HEK293T (cell line): ENCODE data around the gene ELMOD1.

Experiments
- CTCF ChIA-PET: fragments of 350-600 bp; formaldehyde crosslinking; extraction: SDS; loops from one replicate; lab custom pipeline; 2021; ENCODE audit warnings: antibody characterized with exemption, inconsistent platforms; lab: Yijun Ruan, JAX
- POLR2A ChIA-PET: fragments of 350-600 bp; formaldehyde crosslinking; extraction: SDS; loops from one replicate; lab custom pipeline; 2020; ENCODE audit warnings: antibody characterized with exemption, inconsistent platforms; lab: Yijun Ruan, JAX
- DNase-seq: peaks from one replicate; pipeline ENCODE4 v3.0.0; 2012; ENCODE audit warnings: mixed read lengths; ENCODE audit errors: extremely low spot score
- ARNT ChIP-seq: fragments of 450-650 bp; IDR thresholded peaks from 2 replicates; pipeline ENCODE4 v1.6.1; 2017; ENCODE audit warnings: mild to moderate bottlenecking
- BHLHE40 ChIP-seq: fragments of 450-650 bp; IDR thresholded peaks from 2 replicates; pipeline ENCODE4 v1.6.1; 2016; ENCODE audit warnings: mild to moderate bottlenecking, moderate library complexity, borderline replicate concordance
- CTBP1 ChIP-seq: fragments of 450-650 bp; IDR thresholded peaks from 2 replicates; pipeline ENCODE4 v1.6.1; 2016; ENCODE audit warnings: borderline replicate concordance
- ELF4 ChIP-seq: fragments of 450-650 bp; IDR thresholded peaks from 2 replicates; pipeline ENCODE4 v1.6.1; 2017; ENCODE audit warnings: antibody characterized with exemption
- FOXA1 ChIP-seq: fragments of 450-650 bp; IDR thresholded peaks from 2 replicates; pipeline ENCODE4 v1.6.1; 2016; ENCODE audit warnings: mild to moderate bottlenecking
- FOXK2 ChIP-seq: fragments of 450-650 bp; IDR thresholded peaks from 2 replicates; pipeline ENCODE4 v1.6.1; 2016; ENCODE audit warnings: mild to moderate bottlenecking
- FOXM1 ChIP-seq: fragments of 450-650 bp; IDR thresholded peaks from 2 replicates; pipeline ENCODE4 v1.6.1; 2017; ENCODE audit warnings: mild to moderate bottlenecking, borderline replicate concordance
- HDGF ChIP-seq: fragments of 450-650 bp; IDR thresholded peaks from 2 replicates; pipeline ENCODE4 v1.6.1; 2017; ENCODE audit warnings: antibody characterized with exemption, borderline replicate concordance
- L3MBTL2 ChIP-seq: fragments of 450-650 bp; conservative IDR thresholded peaks from 2 replicates; pipeline ENCODE4 v1.6.1; 2016; ENCODE audit warnings: mild to moderate bottlenecking
- LEF1 ChIP-seq: fragments of 450-650 bp; IDR thresholded peaks from 2 replicates; pipeline ENCODE4 v1.6.1; 2017; ENCODE audit warnings: mild to moderate bottlenecking, borderline replicate concordance
- NFRKB ChIP-seq: fragments of 450-650 bp; IDR thresholded peaks from 2 replicates; pipeline ENCODE4 v1.6.1; 2016; ENCODE audit warnings: mild to moderate bottlenecking, moderate library complexity
- SP1 ChIP-seq: fragments of 450-650 bp; IDR thresholded peaks from 2 replicates; pipeline ENCODE4 v1.6.1; 2017
- SUZ12 ChIP-seq: fragments of 450-650 bp; IDR thresholded peaks from 2 replicates; pipeline ENCODE4 v1.6.1; 2016; ENCODE audit warnings: mild to moderate bottlenecking
- TARDBP ChIP-seq: fragments of 450-650 bp; IDR thresholded peaks from 2 replicates; pipeline ENCODE4 v1.6.1; 2016
- ZNF384 ChIP-seq: fragments of 450-650 bp; IDR thresholded peaks from 2 replicates; pipeline ENCODE4 v1.6.1; 2016
- TF ChIP-seq, protein P1 (sequence below): fragments of 450-650 bp; IDR thresholded peaks from 2 replicates; pipeline ENCODE4 v1.6.1; 2016

The ELMOD1 gene

DNA sequence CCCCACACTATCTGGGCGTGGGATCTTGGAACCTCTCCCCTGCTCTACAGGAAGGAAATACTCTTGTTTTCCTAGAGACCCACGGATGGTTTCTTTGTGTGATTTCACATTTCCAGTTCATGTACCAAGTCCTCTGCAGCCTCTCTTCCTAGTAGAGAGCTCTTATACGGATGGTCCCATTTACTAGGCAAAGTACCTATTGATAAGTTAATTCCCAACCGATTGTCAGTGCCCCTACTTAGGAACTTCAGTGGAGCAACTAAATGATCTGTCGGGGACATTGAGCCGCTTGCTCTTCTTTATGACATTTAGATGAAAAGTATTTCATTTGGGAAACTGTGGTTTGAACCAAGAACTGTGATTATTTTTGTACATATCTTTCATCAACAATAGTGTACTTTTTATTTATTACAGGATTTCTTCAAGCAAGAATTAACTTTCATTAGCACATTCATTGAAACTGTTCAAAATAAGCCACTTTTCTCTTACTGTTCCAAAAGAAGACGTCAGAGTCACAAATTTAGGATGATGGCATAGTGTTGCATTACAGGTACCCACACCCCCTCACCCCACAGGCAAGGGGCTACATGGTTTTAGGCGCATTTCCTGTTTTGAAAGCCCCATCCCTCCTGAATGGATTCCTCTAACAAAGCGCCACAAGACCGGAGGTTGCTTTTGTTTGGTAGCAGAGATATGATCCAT, 34.2 kb downstream of the ELMOD1 start:
- POLR2A ChIA-PET: no interaction called here
- CTCF ChIA-PET: no interaction called here
- DNase-seq: no peak
- TF ChIP-seq L3MBTL2 (no peak), SUZ12 (no peak), BHLHE40 (no peak), ELF4 (no peak), CTBP1 (no peak), TARDBP (no peak), LEF1 (no peak)
- TF ChIP-seq, protein P1, sequence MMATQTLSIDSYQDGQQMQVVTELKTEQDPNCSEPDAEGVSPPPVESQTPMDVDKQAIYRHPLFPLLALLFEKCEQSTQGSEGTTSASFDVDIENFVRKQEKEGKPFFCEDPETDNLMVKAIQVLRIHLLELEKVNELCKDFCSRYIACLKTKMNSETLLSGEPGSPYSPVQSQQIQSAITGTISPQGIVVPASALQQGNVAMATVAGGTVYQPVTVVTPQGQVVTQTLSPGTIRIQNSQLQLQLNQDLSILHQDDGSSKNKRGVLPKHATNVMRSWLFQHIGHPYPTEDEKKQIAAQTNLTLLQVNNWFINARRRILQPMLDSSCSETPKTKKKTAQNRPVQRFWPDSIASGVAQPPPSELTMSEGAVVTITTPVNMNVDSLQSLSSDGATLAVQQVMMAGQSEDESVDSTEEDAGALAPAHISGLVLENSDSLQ: no peak

DNA sequence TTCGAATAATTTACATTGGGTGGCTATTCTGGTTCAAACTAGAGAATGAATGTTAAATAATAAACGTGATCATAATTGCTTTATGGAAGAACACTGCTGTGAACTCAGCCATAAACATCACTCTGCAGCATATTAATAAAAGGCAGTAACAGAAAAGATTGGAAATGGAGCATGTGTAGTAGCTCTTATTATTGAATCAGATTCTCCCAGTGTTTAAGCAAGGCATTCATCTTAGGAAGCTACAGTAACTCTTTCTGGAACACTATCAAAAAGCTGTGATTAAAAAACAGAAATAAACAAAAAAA, 34.7 kb downstream of the ELMOD1 start:
- no peak for DNase-seq
- TF ChIP-seq FOXK2 (no peak), BHLHE40 (no peak), NFRKB (no peak), ARNT (no peak), HDGF (no peak), ELF4 (no peak), TARDBP (no peak), SP1 (no peak), FOXM1 (no peak), L3MBTL2 (no peak), SUZ12 (no peak), ZNF384 (no peak), LEF1 (no peak)
- TF ChIP-seq, protein P1: no peak
- ChIA-PET POLR2A (no interaction called here), CTCF (no interaction called here)

DNA sequence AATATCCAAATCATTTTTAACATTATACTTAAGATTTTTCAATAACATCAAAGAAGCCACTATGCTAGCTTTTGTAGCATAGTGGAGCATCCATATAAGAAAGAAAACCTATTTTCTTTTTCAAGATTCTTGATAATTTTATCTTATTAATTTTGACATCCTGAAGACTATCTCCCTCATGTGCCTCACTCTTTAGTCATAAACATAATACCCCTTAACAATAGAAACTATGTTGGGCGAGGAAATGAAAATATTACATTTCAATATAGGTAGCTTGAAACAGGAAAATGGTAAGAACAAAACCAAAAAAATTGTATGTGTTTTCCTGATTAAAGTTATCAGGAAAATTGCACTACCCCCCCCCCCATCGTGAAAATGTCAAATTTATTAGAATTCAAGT, 40.1 kb downstream of the ELMOD1 start:
- TF ChIP-seq ZNF384 (no peak), LEF1 (no peak), ELF4 (no peak), TARDBP (no peak), NFRKB (no peak), SUZ12 (no peak), BHLHE40 (no peak), FOXM1 (no peak), CTBP1 (no peak), SP1 (no peak), L3MBTL2 (no peak), FOXA1 (no peak), FOXK2 (no peak), ARNT (no peak), HDGF (no peak)
- TF ChIP-seq, protein P1: no peak
- CTCF ChIA-PET: no interaction called here
- DNase-seq: no peak
- POLR2A ChIA-PET: interaction anchor here (0.6 kb wide), 1 partner anchor 135 kb away, joined by 3 read pairs; no protein-coding TSS in a partner anchor

DNA sequence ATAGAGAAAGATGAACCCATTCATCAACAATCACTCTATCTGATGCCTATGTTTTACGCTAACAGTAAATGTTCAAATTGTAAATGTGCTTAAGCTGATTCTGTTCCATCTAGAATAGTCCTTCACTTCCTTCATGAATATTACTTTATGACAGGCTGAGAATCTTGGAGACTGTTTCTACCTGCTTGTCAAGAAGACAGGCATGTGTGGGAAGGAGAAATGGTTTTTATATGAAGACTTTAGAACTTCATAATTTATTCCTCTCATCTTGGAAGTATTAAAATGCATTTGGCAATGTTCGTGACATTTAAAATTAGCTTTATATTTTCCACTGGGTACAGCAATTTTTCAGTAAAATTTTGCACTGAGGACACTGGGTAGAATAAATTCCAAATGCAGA, 41.0 kb downstream of the ELMOD1 start:
- ChIA-PET CTCF (interaction anchor here (0.6 kb wide), 1 partner anchor 66 kb away, joined by 3 read pairs; no protein-coding TSS in a partner anchor), POLR2A (interaction anchor here (0.6 kb wide), 1 partner anchor 135 kb away, joined by 3 read pairs; no protein-coding TSS in a partner anchor)
- TF ChIP-seq, protein P1: no peak
- TF ChIP-seq FOXA1 (no peak), BHLHE40 (no peak)
- no peak for DNase-seq

DNA sequence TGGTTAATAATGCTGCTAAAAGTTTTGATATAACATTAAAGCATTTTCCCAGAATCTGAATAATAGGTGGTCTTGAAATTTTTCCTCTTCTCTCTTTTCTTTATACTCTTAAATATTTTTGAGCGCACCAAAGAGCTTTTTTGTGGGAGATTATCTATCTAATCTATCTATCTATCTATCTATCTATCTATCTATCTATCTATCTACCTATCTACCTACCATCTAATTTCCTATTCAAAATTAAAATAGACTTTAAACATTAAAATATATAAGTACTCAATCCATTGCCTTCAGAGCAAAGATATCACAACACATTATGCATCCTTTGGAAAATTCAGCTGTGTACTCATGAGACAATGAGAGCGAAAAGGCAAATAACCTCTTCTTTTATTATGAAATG, 55.8 kb downstream of the ELMOD1 start:
- ChIA-PET CTCF (interaction anchor here (1.5 kb wide), 1 partner anchor 11 kb away, joined by 3 read pairs; no protein-coding TSS in a partner anchor), POLR2A (no interaction called here)
- DNase-seq: no peak
- TF ChIP-seq FOXA1 (no peak), CTBP1 (no peak), ZNF384 (no peak), ARNT (no peak), SUZ12 (no peak), SP1 (no peak), TARDBP (no peak), LEF1 (no peak), ELF4 (no peak), BHLHE40 (no peak), L3MBTL2 (no peak), HDGF (no peak), FOXK2 (no peak)
- TF ChIP-seq, protein P1: no peak
